Keratinocyte (primary cell): ENCODE measurements around the gene PARN. TPM values are rescaled to one million over a fixed set of nuclear protein-coding genes. Genes with fewer than 3 reads are reported as not detected.

ENCODE experiments used
- DNase-seq: peaks from one replicate; pipeline ENCODE4 v3.0.0-alpha.2; 2011; ENCODE audit warnings: low read depth, missing footprints, low spot score
- FAIRE-seq: peaks from 2 replicates; lab custom pipeline; 2011; peaks lifted over from hg19 to GRCh38; lab: Jason Lieb, UNC
- H2AFZ ChIP-seq: 2 replicates; pipeline ENCODE4 v1.6.0; 2012; ENCODE audit warnings: low read length, control low read depth, inconsistent platforms; ENCODE audit not compliant: control insufficient read depth
- H3K27ac ChIP-seq: 2 replicates; pipeline ENCODE4 v1.5.1; 2011; ENCODE audit warnings: low read length; ENCODE audit not compliant: control insufficient read depth, insufficient read depth
- H3K27me3 ChIP-seq: 3 replicates; pipeline ENCODE4 v1.6.0; 2011; ENCODE audit warnings: low read length; ENCODE audit not compliant: control insufficient read depth, insufficient read depth; ENCODE audit errors: extremely low read depth
- H3K36me3 ChIP-seq, 2 experiments: 2 replicates in 1 of 2; 3 replicates in 1 of 2; pipeline ENCODE4 v1.5.1; 2011; ENCODE audit warnings: low read length in 2 of 2, mild to moderate bottlenecking in 1 of 2; ENCODE audit not compliant: control insufficient read depth in 2 of 2, insufficient read depth in 2 of 2; ENCODE audit errors: extremely low read depth in 1 of 2
- H3K4me1 ChIP-seq: 3 replicates; pipeline ENCODE4 v1.5.1; 2011; ENCODE audit warnings: low read length; ENCODE audit not compliant: control insufficient read depth, insufficient read depth; ENCODE audit errors: extremely low read depth
- H3K4me2 ChIP-seq: 3 replicates; pipeline ENCODE4 v1.6.0; 2011; ENCODE audit warnings: low read depth, low read length; ENCODE audit not compliant: control insufficient read depth, insufficient read depth; ENCODE audit errors: extremely low read depth
- H3K4me3 ChIP-seq, 3 experiments: fragments of 200-600 bp in 1 of 3; sonication (generic) in 1 of 3; 2 replicates in 2 of 3; 3 replicates in 1 of 3; pipeline ENCODE4 v1.5.1; 2011 to 2016; ENCODE audit warnings: low read length in 3 of 3, mild to moderate bottlenecking in 3 of 3, control low read depth in 2 of 3, inconsistent platforms in 1 of 3, low read depth in 1 of 3, mixed read lengths in 1 of 3, mixed run types in 1 of 3, moderate library complexity in 1 of 3; ENCODE audit not compliant: control insufficient read depth in 2 of 3, insufficient read depth in 2 of 3; ENCODE audit errors: extremely low read depth in 1 of 3
- H3K79me2 ChIP-seq: 2 replicates; pipeline ENCODE4 v1.6.0; 2012; ENCODE audit warnings: low read length; ENCODE audit not compliant: control insufficient read depth, insufficient read depth
- H3K9ac ChIP-seq: 3 replicates; pipeline ENCODE4 v1.6.0; 2011; ENCODE audit warnings: low read length; ENCODE audit not compliant: control insufficient read depth, insufficient read depth; ENCODE audit errors: extremely low read depth
- H3K9me1 ChIP-seq: 3 replicates; pipeline ENCODE4 v1.6.0; 2011; ENCODE audit warnings: low read length; ENCODE audit not compliant: control insufficient read depth, insufficient read depth; ENCODE audit errors: extremely low read depth
- H3K9me3 ChIP-seq: 2 replicates; pipeline ENCODE4 v1.5.1; 2012; ENCODE audit warnings: low read depth, low read length; ENCODE audit not compliant: control insufficient read depth
- H4K20me1 ChIP-seq: 3 replicates; pipeline ENCODE4 v1.6.0; 2011; ENCODE audit warnings: low read length; ENCODE audit not compliant: control insufficient read depth, insufficient read depth; ENCODE audit errors: extremely low read depth
- EZH2 ChIP-seq: IDR thresholded peaks from one replicate; pipeline ENCODE4 v1.6.1; 2012; ENCODE audit warnings: inconsistent platforms, mild to moderate bottlenecking, low read length, moderate library complexity
- dilution Hi-C: fragments of 300-500 bp; cut with MboI; formaldehyde crosslinking; loops from one replicate; pipeline ENCODE4 v1.7.0; 2020; ENCODE audit warnings: low sequenced_read_pairs; ENCODE audit not compliant: extremely low pct_ligation_motif_present
- polyA plus RNA-seq, 5 experiments: library from polyadenylated mRNA; depleted of rRNA in 3 of 5; stranded (reverse) in 3 of 5; stranded (forward) in 1 of 5; unstranded in 1 of 5; fragments of >200 nt; gene quantifications; 1 replicate in 1 of 5; 2 replicates in 3 of 5; 3 replicates in 1 of 5; pipeline versions ENCODE4 v1.2.1 to v1.2.3, GENCODE V29; 2011 to 2012; ENCODE audit warnings: missing spikeins in 2 of 5, low read depth in 1 of 5, low replicate concordance in 1 of 5
- TF ChIP-seq, protein P1 (sequence below), 3 experiments: IDR thresholded peaks in 1 of 3; conservative IDR thresholded peaks in 1 of 3; optimal IDR thresholded peaks in 1 of 3; 2 replicates in 2 of 3; 3 replicates in 1 of 3; pipeline versions ENCODE3 to v1.5.1; 2011; ENCODE audit warnings: low read length in 3 of 3, mild to moderate bottlenecking in 3 of 3, moderate library complexity in 2 of 3, control low read depth in 1 of 3, inconsistent platforms in 1 of 3; ENCODE audit not compliant: insufficient read depth in 2 of 3; ENCODE audit errors: extremely low read depth in 1 of 3

The PARN gene
- polyA plus RNA-seq, 1 donor (not counting 4 experiments of a cell fraction or from before 2014, with no cell fraction given) = 40.8 TPM

DNA sequence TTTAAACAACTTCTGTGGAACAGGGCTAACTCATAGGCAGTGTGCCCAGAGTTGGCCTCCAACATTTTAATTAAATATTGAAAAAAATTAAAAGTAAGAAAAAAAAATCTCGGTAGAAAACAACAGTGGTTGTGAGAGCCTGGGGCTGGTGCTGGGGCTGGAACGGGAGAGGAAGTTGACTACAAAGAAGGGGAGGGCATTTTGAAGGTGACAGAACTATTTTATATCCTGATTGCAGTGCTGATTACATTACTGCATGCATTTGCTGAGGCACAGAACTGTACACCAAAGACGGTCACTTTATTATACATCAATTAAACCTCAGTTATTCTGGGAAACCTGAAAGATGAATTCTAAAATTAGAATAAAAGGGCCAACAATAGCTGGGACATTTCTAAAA is 142.5 kb downstream of the PARN start:
- peak overlapping the region; percentile 4 for H3K9ac ChIP-seq
- no peak for FAIRE-seq

DNA sequence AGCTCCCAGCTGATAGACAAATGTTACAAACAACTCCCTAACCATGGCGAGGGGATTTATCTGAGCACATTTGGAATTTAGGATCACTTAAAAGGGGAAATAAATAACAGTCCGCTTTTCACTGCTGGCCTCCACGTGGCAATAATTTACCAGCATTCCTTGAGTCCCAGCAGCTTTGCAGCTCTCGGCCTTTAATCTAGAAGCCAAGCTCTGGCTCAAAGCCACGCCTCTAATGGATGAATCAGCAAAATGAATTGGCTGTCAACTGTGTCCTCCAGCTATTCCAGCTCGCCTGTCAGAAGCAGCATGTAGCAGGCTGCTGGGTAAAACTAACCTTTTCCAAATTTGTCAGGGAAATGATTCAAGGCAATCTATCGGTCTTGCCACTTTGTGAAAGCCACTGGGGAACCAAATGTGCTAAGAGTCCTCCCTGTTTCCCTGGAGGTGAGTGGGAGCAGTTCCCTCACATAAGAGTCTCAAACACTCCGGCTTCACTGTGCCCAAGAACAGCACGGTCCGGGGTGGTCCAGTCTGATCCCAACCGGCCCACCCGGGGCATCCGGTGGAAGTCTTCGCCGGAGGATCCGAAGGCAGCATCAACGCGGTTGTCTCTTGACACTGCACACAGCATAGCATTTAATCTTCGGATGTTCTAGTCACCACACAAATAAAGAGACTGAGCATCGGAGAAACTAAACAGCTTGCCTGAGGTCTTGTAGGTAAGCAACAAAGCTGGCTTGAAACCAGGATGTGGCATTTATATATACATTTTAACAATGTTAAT is 143.3 kb downstream of the PARN start:
- peak overlapping the region; percentile 13 to 41 (median 37) for H3K4me3 ChIP-seq

More for the DNA sequence above, 142.5 kb downstream of the PARN start:
- no peaks in the 10 kb centered on the region for H3K9me1 ChIP-seq
- H3K9me3 ChIP-seq = no peaks in the 10 kb centered on the region
- H3K4me3 ChIP-seq = no peak overlapping the region
- H2AFZ ChIP-seq = no peak overlapping the region
- peaks cover 0 to 6% of the 10 kb centered on the region in 2 experiments for H3K36me3 ChIP-seq
- H3K27me3 ChIP-seq = no peaks in the 10 kb centered on the region
- H3K27ac ChIP-seq = no peak overlapping the region
- no peak for DNase-seq
- H4K20me1 ChIP-seq = no peaks in the 10 kb centered on the region
- H3K79me2 ChIP-seq = peaks cover 2% of the 10 kb centered on the region
- peaks cover 21% of the 10 kb centered on the region for H3K4me1 ChIP-seq
- peak overlapping the region; percentile 79 for H3K4me2 ChIP-seq
- no peak for TF ChIP-seq EZH2
- TF ChIP-seq, protein P1, sequence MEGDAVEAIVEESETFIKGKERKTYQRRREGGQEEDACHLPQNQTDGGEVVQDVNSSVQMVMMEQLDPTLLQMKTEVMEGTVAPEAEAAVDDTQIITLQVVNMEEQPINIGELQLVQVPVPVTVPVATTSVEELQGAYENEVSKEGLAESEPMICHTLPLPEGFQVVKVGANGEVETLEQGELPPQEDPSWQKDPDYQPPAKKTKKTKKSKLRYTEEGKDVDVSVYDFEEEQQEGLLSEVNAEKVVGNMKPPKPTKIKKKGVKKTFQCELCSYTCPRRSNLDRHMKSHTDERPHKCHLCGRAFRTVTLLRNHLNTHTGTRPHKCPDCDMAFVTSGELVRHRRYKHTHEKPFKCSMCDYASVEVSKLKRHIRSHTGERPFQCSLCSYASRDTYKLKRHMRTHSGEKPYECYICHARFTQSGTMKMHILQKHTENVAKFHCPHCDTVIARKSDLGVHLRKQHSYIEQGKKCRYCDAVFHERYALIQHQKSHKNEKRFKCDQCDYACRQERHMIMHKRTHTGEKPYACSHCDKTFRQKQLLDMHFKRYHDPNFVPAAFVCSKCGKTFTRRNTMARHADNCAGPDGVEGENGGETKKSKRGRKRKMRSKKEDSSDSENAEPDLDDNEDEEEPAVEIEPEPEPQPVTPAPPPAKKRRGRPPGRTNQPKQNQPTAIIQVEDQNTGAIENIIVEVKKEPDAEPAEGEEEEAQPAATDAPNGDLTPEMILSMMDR (optimal IDR thresholded peaks at IDR 0.05 in 1 of 3, IDR thresholded peaks at IDR 0.05 in 1 of 3, conservative IDR thresholded peaks at IDR 0.05 in 1 of 3; ENCODE audit: extremely low read depth in 1 of 3, insufficient read depth in 2 of 3, low read length in 3 of 3) = no peak
- dilution Hi-C loops = no loop called here

More for the DNA sequence above, 143.3 kb downstream of the PARN start:
- peaks cover 5 to 6% of the 10 kb centered on the region in 2 experiments for H3K36me3 ChIP-seq
- H3K79me2 ChIP-seq = peaks cover 2% of the 10 kb centered on the region
- H3K27ac ChIP-seq = peak overlapping the region; percentile 66
- peak; percentile 100 for FAIRE-seq
- H3K9me1 ChIP-seq = no peaks in the 10 kb centered on the region
- H3K27me3 ChIP-seq = no peaks in the 10 kb centered on the region
- H2AFZ ChIP-seq = peak overlapping the region; percentile 49
- H3K4me2 ChIP-seq = peak overlapping the region; percentile 79
- no peaks in the 10 kb centered on the region for H3K9me3 ChIP-seq
- H3K4me1 ChIP-seq = peaks cover 25% of the 10 kb centered on the region
- dilution Hi-C loops = no loop called here
- TF ChIP-seq, protein P1 (optimal IDR thresholded peaks at IDR 0.05 in 1 of 3, IDR thresholded peaks at IDR 0.05 in 1 of 3, conservative IDR thresholded peaks at IDR 0.05 in 1 of 3; ENCODE audit: extremely low read depth in 1 of 3, insufficient read depth in 2 of 3, low read length in 3 of 3) = no peak
- no peak for TF ChIP-seq EZH2
- H4K20me1 ChIP-seq = no peaks in the 10 kb centered on the region
- H3K9ac ChIP-seq = peak overlapping the region; percentile 67
- DNase-seq = peak; percentile 53
